CMK (cell line): Measurements from ENCODE around the gene C2CD5.
"Not testable (repeated sequence)": the region's sequence is repeated elsewhere in the genome, so short reads cannot be mapped to it uniquely, and the experiment has no call there.

Source experiments
- DNase-seq: peaks from one replicate; pipeline ENCODE4 v3.0.0-alpha.2; 2010; ENCODE audit warnings: low read depth

Gene C2CD5

GRCh38 chr12:22477894-22478287 is 66.5 kb downstream of the C2CD5 start:
- no peak for DNase-seq

GRCh38 chr12:22477166-22477893 is 67.0 kb downstream of the C2CD5 start:
- no peak for DNase-seq

- DNase-seq: no peak
Observed at GRCh38 chr12:22476133-22476532, 68.2 kb downstream of the C2CD5 start.

GRCh38 chr12:22474970-22475720 is 69.2 kb downstream of the C2CD5 start:
- DNase-seq: no peak

GRCh38 chr12:22473212-22473611 is 71.1 kb downstream of the C2CD5 start:
- no peak for DNase-seq

GRCh38 chr12:22467190-22467589 is 77.2 kb downstream of the C2CD5 start:
- DNase-seq: no peak

- no peak for DNase-seq
Observed at GRCh38 chr12:22463306-22463705, 81.0 kb downstream of the C2CD5 start.

GRCh38 chr12:22461786-22462185 is 82.6 kb downstream of the C2CD5 start:
- no peak for DNase-seq

- DNase-seq: no peak
Observed at GRCh38 chr12:22459838-22460490, 84.4 kb downstream of the C2CD5 start.

GRCh38 chr12:22458298-22458937 is 85.9 kb downstream of the C2CD5 start:
- DNase-seq: no peak

- DNase-seq: no peak
Observed at GRCh38 chr12:22457085-22457484, 87.3 kb downstream of the C2CD5 start.

- no peak for DNase-seq
Observed at GRCh38 chr12:22453511-22453910, 90.8 kb downstream of the C2CD5 start.

- DNase-seq: no peak
Observed at GRCh38 chr12:22447223-22447622, 97.1 kb downstream of the C2CD5 start.

GRCh38 chr12:22444317-22444665 is 100.1 kb downstream of the C2CD5 start:
- not testable (repeated sequence) for DNase-seq

GRCh38 chr12:22443379-22444316 is 100.7 kb downstream of the C2CD5 start:
- peak; percentile 46 for DNase-seq

- DNase-seq: no peak
Observed at GRCh38 chr12:22437031-22437806, 107.1 kb downstream of the C2CD5 start.

GRCh38 chr12:22435583-22435982 is 108.8 kb downstream of the C2CD5 start:
- no peak for DNase-seq

GRCh38 chr12:22431693-22432251 is 112.6 kb downstream of the C2CD5 start:
- DNase-seq: no peak

GRCh38 chr12:22416801-22417200 is 127.5 kb downstream of the C2CD5 start:
- DNase-seq: no peak
